ENCODE data around the gene R3HDM2.
A peak's percentile ranks its signal among the peaks of the same experiment; 100 is the strongest.

R3HDM2 gene

DNA sequence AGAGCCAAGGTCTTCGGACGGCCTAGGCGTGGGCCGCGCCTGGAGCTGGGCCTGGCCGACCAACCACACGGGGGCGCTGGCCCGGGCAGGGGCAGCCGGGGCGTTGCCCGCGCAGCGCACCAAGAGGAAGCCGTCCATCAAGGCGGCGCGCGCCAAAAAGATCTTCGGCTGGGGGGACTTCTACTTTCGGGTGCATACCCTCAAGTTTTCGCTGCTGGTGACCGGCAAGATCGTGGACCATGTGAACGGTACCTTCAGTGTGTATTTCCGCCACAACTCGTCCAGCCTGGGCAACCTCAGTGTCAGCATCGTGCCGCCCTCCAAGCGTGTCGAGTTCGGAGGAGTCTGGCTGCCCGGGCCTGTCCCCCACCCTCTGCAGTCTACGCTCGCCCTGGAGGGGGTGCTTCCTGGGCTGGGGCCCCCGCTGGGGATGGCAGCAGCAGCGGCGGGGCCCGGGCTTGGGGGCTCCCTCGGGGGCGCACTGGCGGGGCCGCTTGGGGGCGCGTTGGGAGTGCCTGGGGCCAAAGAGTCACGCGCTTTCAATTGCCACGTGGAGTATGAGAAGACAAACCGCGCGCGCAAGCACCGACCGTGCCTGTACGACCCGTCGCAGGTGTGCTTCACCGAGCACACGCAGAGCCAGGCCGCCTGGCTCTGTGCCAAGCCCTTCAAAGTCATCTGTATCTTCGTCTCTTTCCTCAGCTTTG is 205.7 kb downstream of the R3HDM2 start:
- DNase-seq, result peak; percentile 80

GRCh38 chr12:57224278-57224972 is 206.4 kb downstream of the R3HDM2 start:
- no peak for DNase-seq

GRCh38 chr12:57223191-57224165 is 207.4 kb downstream of the R3HDM2 start:
- DNase-seq, result peak; percentile 69

DNA sequence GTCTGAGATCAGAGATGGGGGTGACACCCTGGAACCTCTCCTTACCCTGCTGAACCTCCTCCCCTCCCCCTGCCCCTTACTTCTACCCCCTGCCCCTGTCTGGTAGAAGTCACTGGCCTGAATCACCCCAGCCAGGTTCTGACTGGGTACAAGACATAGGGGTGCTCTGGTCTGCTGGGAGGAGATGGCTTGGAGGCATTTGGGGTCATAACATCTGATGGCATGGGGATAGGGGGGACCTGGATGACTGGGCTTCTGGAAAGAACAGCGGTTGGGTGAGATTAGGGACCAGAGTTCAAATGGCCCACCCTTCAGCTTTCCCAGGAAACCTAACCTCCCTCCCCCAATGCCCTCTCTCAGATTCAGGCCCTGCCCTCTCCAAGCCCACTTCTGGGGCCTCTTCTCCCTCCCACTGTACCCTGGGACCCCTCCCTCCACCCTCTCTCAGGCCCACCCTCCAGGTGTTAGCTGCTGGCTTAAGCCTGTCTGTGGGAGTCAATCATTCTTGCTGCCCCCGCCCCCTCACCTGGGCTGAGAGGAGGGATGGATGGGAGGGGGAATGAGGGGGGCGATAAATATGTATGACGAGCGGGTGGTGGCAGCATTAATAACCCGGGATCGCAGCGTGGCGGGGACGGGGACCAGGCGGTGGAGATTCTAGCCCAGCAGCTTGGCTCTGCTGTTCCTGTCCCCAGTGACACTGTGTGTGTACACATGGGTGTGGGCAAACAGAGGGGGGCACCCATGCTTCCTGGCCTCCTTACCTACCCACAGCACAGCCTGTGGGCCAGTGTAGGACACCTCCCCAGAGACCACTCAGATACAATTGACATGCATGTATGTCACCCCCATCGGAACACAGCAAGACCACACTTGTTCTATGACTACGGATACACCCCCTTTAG is 208.3 kb downstream of the R3HDM2 start:
- DNase-seq, result no peak

GRCh38 chr12:57221169-57221917 is 209.5 kb downstream of the R3HDM2 start:
- no peak for DNase-seq

DNA sequence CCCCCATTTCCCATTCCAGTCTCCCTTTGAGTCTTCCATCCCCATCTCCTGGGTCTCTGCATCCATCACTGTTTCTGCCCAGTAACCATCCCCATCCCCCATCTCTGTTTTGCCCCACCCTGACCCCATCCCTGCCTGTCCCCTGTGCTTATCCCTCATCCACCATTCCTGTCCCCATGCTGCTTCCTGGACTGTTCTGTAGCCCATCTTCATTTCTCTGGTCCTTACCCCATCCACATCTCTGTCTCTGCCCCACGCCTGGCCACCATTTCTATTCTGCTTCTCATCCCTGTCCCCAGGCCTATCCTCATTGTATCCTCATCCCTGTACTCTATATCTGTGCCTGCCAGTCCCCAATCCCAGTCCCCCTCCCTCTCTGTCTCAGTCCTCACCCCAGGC is 210.1 kb downstream of the R3HDM2 start:
- DNase-seq, result no peak

DNA sequence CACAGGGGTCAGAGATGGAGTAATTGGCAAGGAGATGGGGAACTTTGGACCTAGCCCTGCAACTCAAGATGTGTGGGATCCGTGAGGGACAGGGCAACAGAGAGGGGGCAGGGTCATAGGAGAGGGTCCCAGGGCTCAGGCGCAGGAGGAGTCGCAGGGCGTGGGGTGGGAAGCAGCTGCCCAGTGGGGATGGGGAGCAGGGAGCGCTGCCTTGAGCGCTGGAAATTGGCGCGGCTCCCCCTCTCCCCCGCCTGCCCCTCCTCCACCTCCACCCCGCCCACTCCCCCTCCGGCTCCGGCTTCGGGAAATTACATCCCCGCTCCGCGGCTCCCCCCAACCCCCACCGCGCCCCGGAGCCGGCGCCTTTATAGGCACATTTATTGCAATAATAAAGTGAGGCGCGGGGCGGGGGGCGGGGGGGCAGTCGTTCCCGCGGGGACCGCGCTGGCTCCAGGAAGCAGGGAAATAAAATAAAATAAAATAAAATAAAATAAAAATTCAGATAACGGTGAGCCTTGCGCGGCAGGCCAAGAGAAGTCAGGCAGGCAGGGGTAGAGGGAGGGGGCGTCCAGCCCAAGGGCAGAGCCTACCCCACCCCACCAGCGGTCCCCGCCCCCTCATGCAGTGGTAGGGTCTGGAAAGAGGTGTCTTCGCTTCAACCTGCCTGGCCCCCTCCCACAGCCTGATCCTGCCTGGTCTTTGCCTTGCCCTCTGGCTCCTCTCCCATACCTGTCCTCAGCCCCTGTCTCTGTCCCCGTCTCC is 210.7 kb downstream of the R3HDM2 start:
- DNase-seq, result no peak

DNA sequence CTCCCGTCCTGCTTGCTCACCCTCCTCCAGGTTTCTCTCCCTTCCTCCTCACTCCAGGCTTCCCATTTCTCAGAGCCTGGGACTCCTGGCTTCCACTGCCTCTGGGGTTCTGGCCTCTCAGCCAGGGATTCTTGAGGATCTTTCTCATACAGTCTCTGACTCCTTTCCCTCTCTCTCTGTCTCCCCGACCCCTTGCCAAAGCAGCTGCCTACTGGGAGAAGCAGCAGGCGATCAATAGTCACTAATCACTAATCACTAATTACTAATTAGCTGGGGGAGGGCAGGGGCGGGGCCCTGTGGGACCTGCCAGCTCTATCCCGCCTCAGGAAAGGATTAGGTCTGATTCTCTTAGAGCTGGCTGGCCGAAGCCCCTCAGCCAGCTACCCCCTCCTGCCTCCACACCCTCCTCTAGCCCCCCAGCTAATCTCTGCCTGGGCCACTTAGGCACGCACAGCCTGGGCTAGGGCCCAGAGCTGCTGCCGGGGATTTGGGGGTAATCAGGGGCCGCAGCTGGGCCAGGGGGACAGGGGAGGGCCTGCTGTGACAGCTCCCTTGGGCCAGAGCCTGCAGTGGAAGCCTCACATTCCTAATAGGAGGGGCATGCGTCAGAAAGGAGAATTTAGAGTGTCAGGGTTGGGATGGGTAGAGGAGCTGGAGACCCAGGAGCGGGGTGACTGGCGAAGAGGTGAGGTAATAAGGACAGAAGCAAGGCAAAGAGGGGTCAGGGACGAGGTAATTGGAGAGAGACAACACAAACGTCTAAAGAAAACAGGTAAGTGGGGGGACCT is 211.4 kb downstream of the R3HDM2 start:
- DNase-seq, result no peak

DNA sequence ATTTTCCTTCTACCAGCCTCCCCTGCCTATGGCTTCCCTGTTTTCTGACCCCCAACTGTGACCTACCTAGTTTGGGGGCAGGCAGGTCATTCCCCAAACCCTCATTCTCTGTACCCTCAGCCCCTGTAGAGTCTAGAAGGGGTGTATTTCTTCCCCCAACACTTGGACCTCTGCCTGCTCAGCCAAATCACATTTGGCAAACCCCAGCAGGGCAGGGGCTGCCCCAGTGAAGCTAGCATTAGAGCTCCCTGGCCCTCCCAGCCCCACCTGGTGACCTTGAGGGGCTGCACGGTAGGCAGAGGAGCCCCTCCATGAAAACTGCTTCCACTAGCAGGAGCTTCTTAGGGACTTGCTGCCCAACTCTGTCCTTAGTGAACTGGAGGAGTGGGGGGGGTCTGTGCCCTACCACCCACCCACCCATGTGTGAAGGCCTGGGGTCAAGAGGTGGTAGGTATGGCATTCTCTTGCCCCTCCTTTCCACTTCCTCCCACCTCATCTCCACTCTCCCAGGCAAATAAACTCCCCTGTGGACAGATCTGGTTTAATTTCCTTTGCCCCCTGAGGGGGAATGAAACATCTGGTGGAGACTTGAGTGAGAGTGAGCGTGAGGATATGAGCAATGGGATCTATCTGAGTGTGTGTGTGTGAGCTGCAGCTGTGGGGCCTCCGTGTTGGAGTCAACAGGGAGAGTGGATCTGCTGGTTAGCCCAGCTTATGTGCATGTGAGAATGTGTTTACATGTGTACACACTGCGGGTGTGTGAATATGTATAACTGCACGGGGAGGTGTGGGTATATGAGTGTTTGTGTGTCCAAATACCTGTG is 212.6 kb downstream of the R3HDM2 start:
- no peak for DNase-seq

DNA sequence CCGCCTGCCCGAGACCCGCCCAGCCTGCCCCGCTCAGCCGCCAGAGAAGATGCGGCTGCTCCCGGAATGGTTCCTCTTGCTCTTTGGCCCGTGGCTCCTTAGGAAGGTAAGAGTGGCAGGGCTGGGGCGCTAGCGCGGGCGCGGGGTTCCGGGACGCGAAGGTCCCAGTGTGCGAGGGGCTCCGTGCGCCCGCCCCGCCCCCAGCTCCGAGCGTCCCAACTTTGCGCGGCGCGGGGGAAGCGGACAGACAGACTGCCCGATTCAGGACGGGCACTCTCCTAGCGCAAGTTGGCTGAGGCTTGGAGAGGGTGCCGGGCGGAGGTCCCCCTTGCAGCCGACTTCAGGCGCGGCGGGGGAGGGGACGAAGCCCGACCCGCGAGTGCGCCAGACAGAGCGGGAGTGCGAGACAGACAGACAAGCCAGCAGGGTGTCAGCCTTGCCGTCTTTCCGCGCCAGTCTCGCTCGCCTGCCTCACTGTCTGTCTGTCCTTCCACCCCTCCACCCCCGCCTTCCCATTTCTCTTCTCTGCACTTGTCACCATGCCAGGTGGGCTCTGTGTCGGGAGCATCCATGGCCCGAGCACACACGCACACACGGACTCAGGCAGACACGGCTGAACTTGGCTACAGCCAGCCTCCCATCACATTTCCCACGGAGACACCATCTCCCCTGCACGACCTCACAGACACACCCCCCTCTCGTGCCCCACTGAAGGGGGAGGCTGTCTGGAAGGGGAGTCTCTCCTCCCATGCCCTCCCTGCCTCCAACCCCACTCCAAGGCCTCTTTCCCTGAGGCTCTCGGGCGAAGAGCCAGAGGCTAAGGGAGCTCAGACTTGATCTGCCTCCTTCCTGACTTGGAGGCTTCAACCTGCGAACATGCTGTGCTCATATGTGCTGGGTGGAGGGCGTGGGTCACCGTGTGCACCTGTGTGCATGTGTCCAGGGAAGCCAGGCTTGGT is 213.6 kb downstream of the R3HDM2 start:
- peak; percentile 73 for DNase-seq

DNA sequence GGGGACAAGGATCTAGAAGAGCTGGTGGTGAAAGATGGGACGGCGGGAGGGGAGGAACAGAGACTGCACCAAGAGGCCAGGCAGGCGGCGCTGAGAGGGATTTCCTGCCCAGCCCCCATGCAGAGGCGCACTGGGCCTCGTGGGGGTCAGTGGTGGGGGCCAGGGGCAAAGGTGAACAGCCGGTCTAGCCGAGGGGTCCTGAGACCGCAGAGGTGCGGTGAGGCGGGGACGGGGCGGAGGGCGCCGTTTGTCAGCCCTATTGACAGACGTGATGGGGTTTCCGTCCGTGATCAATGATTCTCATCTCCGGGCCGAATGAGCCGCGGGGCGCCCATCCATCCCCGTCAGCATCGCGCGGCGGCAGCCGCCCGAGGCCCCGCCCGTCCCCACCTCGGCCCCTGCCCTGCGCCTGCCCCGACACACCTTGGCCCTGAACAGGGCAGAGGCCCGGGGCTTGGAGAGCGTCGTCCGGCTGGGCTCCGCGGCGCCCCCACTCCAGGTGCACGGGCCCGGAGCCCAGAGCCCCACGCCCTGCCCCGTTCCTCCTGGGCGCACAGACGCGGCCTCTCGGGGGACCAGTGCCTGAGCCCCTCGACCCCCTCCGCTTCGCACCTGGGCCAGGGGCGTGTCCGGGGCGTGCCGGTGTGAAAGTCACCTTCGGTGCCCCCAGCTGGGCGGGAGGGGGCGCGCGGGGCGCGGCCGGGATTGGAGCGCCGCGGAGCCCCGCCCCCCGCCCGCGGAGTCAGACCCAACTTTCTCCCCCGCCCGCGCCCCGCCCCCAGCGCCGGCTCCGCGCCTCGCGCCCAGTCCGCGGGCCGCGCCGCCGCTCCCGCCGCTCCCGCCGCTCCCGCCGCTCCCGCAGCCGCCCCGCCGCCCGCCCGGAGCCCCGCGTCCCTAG is 214.6 kb downstream of the R3HDM2 start, which contains the start of gene NXPH4:
Gene NXPH4, plus strand, starts transcription at position 781 of the 898 bp plus-strand sequence. CDS start 176 bp downstream, outside the sequence.
- peak; percentile 78 for DNase-seq

DNA sequence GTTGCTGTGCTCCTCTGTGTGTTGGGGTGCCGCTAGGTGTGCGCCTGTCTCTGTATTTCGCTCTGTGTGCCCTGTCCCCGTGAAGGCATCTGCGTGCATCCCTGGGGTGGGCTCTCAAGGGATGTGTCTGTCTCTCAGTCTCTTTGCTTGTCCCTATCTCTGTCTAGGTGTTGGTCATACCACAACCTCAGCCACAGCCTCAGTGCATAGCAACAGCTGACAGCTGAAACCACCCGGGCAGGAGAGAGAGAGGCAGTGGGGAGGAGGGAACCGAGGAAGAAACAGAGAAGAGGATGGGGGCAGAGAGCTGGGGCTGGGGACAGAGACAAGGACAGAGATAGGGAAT is 215.2 kb downstream of the R3HDM2 start:
- DNase-seq, result peak; percentile 69

- DNase-seq, result no peak
Observed at GRCh38 chr12:57215065-57215464, 215.8 kb downstream of the R3HDM2 start.

DNA sequence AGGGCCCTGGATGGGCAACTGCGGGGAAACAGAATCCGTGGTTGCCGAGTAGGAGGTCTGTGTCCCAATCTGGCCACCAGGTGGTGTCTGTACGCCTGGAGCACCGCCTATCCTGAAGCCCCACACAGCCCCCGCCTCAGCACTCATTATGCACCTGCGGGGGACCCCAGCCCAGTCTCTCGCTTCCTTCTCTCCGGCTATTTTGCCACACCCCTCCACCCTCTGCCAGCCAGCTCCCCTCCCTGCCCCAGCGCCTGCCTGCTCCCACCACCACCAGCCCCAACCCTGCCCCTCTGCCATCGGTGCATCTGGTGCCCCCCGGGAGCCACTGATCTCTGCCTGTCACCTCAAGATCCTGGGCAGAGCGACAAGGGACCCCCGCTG is 216.5 kb downstream of the R3HDM2 start:
- peak; percentile 85 for DNase-seq

- no peak for DNase-seq
Observed at GRCh38 chr12:57213763-57214397, 217.0 kb downstream of the R3HDM2 start.

- DNase-seq, result peak; percentile 95
Observed at GRCh38 chr12:57213058-57213715, 217.7 kb downstream of the R3HDM2 start.
